HCT116 (cell line): ENCODE measurements around the gene PLXDC1. TPM values are rescaled to one million over a fixed set of nuclear protein-coding genes. Genes with fewer than 3 reads are reported as not detected.

Source experiments
- ATAC-seq: fragments of 200-7000 bp; cut with Tn5 transposase; 2 replicates; pipeline ENCODE4 v1.9.1; 2020; ENCODE audit warnings: mild to moderate bottlenecking, moderate library complexity
- BruUV-seq: library from RNA; stranded (reverse); fragments of 400-500 nt; replicated peaks from 2 replicates; lab custom pipeline; 2021; lab: Mats Ljungman, UMichigan
- CTCF ChIA-PET: fragments of 300-600 bp; sonication (Branson Sonifier 250); formaldehyde crosslinking; loops from one replicate; lab custom pipeline; 2021; ENCODE audit warnings: antibody characterized with exemption; lab: Charles Lee
- POLR2A ChIA-PET: fragments of 300-600, 350-600 bp; sonication (Branson Sonifier 250); formaldehyde crosslinking; loops from one replicate; lab custom pipeline; 2021; ENCODE audit warnings: antibody characterized with exemption; lab: Charles Lee
- RAD21 ChIA-PET, 2 experiments: fragments of 300-600 bp; sonication (Branson Sonifier 250); formaldehyde crosslinking; loops; one replicate each; lab custom pipeline; 2023; ENCODE audit warnings: low total read pairs in 2 of 2; ENCODE audit not compliant: uncharacterized antibody in 2 of 2, unreplicated experiment in 2 of 2, low non-redundant PET in 1 of 2; lab: Charles Lee
- DNase-seq: peaks from one replicate; pipeline ENCODE4 v3.0.0-alpha.2; 2010; ENCODE audit warnings: low read depth, low spot score
- H2AFZ ChIP-seq: fragments of 200-600 bp; shearing (Covaris generic), sonication (generic); 2 replicates; pipeline ENCODE4 v1.6.1; 2017; ENCODE audit warnings: low read depth, mixed run types, mixed read lengths, antibody characterized with exemption, low read length; ENCODE audit not compliant: poor library complexity, severe bottlenecking
- H3K27ac ChIP-seq: 2 replicates; pipeline ENCODE4 v1.5.1; 2012; ENCODE audit warnings: low read depth, low read length
- H3K27me3 ChIP-seq: fragments of 200-600 bp; sonication (generic); 2 replicates; pipeline ENCODE4 v1.6.1; 2016; ENCODE audit warnings: mixed run types, low read length, mixed read lengths; ENCODE audit not compliant: insufficient read depth
- H3K36me3 ChIP-seq, 2 experiments: fragments of 200-500 bp in 1 of 2; fragments of 200-600 bp in 1 of 2; sonication (Bioruptor generic) in 1 of 2; sonication (generic) in 1 of 2; 2 replicates each; pipeline versions ENCODE4 v1.5.1 to v1.6.1; 2014 to 2016; ENCODE audit warnings: low read length in 2 of 2, inconsistent platforms in 1 of 2, mixed read lengths in 1 of 2, mixed run types in 1 of 2; ENCODE audit not compliant: insufficient read depth in 2 of 2, control insufficient read depth in 1 of 2
- H3K4me1 ChIP-seq, 2 experiments: fragments of 200-600 bp in 1 of 2; sonication (generic) in 1 of 2; 2 replicates each; pipeline versions ENCODE4 v1.5.1 to v1.6.1; 2012 to 2017; ENCODE audit warnings: low read length in 2 of 2, inconsistent platforms in 1 of 2, mild to moderate bottlenecking in 1 of 2, mixed read lengths in 1 of 2, mixed run types in 1 of 2, moderate library complexity in 1 of 2; ENCODE audit not compliant: insufficient read depth in 2 of 2, control insufficient read depth in 1 of 2
- H3K4me2 ChIP-seq: fragments of 200-600 bp; sonication (generic); 2 replicates; pipeline ENCODE4 v1.6.1; 2017; ENCODE audit warnings: mixed run types, low read length, mixed read lengths
- H3K4me3 ChIP-seq, 2 experiments: fragments of 200-600 bp in 1 of 2; sonication (generic) in 1 of 2; replicated peaks in 1 of 2; 2 replicates each; pipeline ENCODE4 v1.5.1; 2011 to 2016; ENCODE audit warnings: low read length in 2 of 2, control low read depth in 1 of 2, low read depth in 1 of 2, mild to moderate bottlenecking in 1 of 2, mixed read lengths in 1 of 2, mixed run types in 1 of 2
- H3K79me2 ChIP-seq: fragments of 200-600 bp; sonication (generic); 2 replicates; pipeline ENCODE4 v1.6.1; 2017; ENCODE audit warnings: mild to moderate bottlenecking, mixed run types, low read length, moderate library complexity, mixed read lengths; ENCODE audit not compliant: insufficient read depth
- H3K9ac ChIP-seq: fragments of 200-600 bp; sonication (generic); 2 replicates; pipeline ENCODE4 v1.6.1; 2016; ENCODE audit warnings: low read length, mixed read lengths
- H3K9me2 ChIP-seq: fragments of 200-600 bp; sonication (generic), shearing (Covaris generic); 2 replicates; pipeline ENCODE4 v1.6.1; 2017; ENCODE audit warnings: mixed run types, mild to moderate bottlenecking, moderate library complexity; ENCODE audit not compliant: insufficient read depth
- H3K9me3 ChIP-seq, 2 experiments: fragments of 200-500 bp in 1 of 2; fragments of 200-600 bp in 1 of 2; sonication (Bioruptor generic) in 1 of 2; sonication (generic) in 1 of 2; 2 replicates each; pipeline ENCODE4 v1.6.1; 2014 to 2017; ENCODE audit warnings: low read length in 2 of 2, mixed read lengths in 2 of 2, inconsistent platforms in 1 of 2, low read depth in 1 of 2, mild to moderate bottlenecking in 1 of 2, mixed run types in 1 of 2, moderate library complexity in 1 of 2; ENCODE audit not compliant: control insufficient read depth in 1 of 2, insufficient read depth in 1 of 2
- H4K20me1 ChIP-seq: fragments of 200-600 bp; sonication (generic), shearing (Covaris generic); 2 replicates; pipeline ENCODE4 v1.6.1; 2017; ENCODE audit warnings: mixed run types, mild to moderate bottlenecking, moderate library complexity; ENCODE audit not compliant: insufficient read depth
- EGR1 ChIP-seq: IDR thresholded peaks from 2 replicates; pipeline ENCODE4 v1.6.1; 2012; ENCODE audit warnings: low read depth
- MAX ChIP-seq: IDR thresholded peaks from 2 replicates; pipeline ENCODE4 v1.6.1; 2012
- ZBTB33 ChIP-seq: IDR thresholded peaks from 2 replicates; pipeline ENCODE4 v1.6.1; 2011; ENCODE audit warnings: mild to moderate bottlenecking, low read length, moderate library complexity; ENCODE audit not compliant: insufficient replicate concordance; ENCODE audit errors: extremely low read depth
- ZFX ChIP-seq: fragments of 450-650 bp; IDR thresholded peaks from 2 replicates; pipeline ENCODE4 v1.6.1; 2017
- intact Hi-C: fragments of 100-400 bp; cut with micrococcal nuclease; formaldehyde crosslinking; loops from 2 replicates; pipeline ENCODE4 v1.10.0; 2022
- total RNA-seq: library from RNA; stranded (reverse); gene quantifications from one replicate; pipeline ENCODE4 v1.2.1, GENCODE V29; 2021; ENCODE audit not compliant: unreplicated experiment

Gene PLXDC1
- total RNA-seq, 1 experiment from 2014 or later: 1.8 TPM

GRCh38 chr17:39196808-39197291 is 45.4 kb upstream of the PLXDC1 start:
- H3K9me3 ChIP-seq: no peaks in the 10 kb centered on the region
- POLR2A ChIA-PET: no interaction called here
- H3K27me3 ChIP-seq: no peaks in the 10 kb centered on the region
- peak overlapping the region; percentile 85 for H3K27ac ChIP-seq
- ATAC-seq: peak; percentile 43
- intact Hi-C loops: no loop called here
- peaks cover 10 to 16% of the 10 kb centered on the region in 2 experiments for H3K36me3 ChIP-seq
- peaks cover 22 to 44% of the 10 kb centered on the region in 2 experiments for H3K4me1 ChIP-seq
- no peak overlapping the region for H2AFZ ChIP-seq
- peaks cover 3% of the 10 kb centered on the region; the same call in 1 of the 2 replicates for H4K20me1 ChIP-seq
- peak overlapping the region; percentile 75 for H3K9ac ChIP-seq
- TF ChIP-seq EGR1 (peak; percentile 55; the same call in 1 of the 2 replicates), ZBTB33 (no peak), ZFX (no peak), MAX (peak; percentile 68; the same call in 1 of the 2 replicates)
- TF ChIP-seq, all 23 proteins: peak for 2
- peaks cover 31% of the 10 kb centered on the region for H3K79me2 ChIP-seq
- H3K4me3 ChIP-seq: peak overlapping the region; percentile 52 to 75
- BruUV-seq: no TSS peak
- no peak for DNase-seq
- CTCF ChIA-PET: interaction anchor here (1.5 kb wide), 1 partner anchor 42 kb away, joined by 3 read pairs; no protein-coding TSS in a partner anchor
- H3K4me2 ChIP-seq: peak overlapping the region; percentile 92
- H3K9me2 ChIP-seq: no peaks in the 10 kb centered on the region
- RAD21 ChIA-PET: interaction anchor here in 1 of 2 experiments (1.2 kb wide), 1 partner anchor 10 kb away, joined by 4 read pairs; no protein-coding TSS in a partner anchor
